ENCODE results near the gene ANKRD10.
A peak's percentile ranks its signal among the peaks of the same experiment; 100 is the strongest.

The ANKRD10 gene

DNA sequence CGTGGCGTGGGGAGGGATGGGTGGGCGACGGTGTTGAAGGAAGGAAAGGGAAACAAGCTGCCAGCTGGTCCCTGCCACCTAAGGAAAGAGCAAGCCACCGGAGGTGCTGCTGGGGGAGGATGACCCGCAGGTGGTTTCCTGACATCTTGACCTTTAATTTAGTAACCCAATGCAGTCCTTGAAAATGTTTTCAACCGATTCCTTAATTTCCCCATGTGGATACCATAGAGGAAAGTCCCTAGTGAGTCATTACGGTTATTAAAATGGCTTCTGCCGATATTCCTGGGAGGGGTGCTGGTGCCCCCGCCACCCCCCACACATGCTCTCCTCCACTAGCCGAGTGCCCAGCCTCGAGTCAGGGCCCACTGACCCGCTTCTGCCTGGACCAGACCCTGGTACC, 6.3 kb upstream of the ANKRD10 start:
- Histone ChIP-seq H3K4me1 (ENCODE audit: insufficient read depth, insufficient read length) (peaks cover 2% of the 10 kb centered on the region), H3K9me3 (ENCODE audit: insufficient read depth, low read length) (no peaks in the 10 kb centered on the region), H3K9ac (ENCODE audit: insufficient read length, low read depth) (no peak overlapping the region), H3K27me3 (ENCODE audit: insufficient read depth, insufficient read length) (no peaks in the 10 kb centered on the region), H3K4me3 (ENCODE audit: insufficient read length, low read depth) (no peak overlapping the region), H3K36me3 (ENCODE audit: insufficient read depth, insufficient read length, low read length) (no peaks in the 10 kb centered on the region)
- no peak for DNase-seq (ENCODE audit: low read depth, low spot score)
- no peak for TF ChIP-seq ZNF274 (IDR thresholded peaks at IDR 0.05; ENCODE audit: low read depth, low read length)
- TF ChIP-seq SUZ12 (IDR thresholded peaks at IDR 0.05; ENCODE audit: extremely low read depth, insufficient read depth, insufficient read length) = no peak
- TF ChIP-seq YY1 (IDR thresholded peaks at IDR 0.05; ENCODE audit: insufficient read depth, insufficient read length) = no peak

DNA sequence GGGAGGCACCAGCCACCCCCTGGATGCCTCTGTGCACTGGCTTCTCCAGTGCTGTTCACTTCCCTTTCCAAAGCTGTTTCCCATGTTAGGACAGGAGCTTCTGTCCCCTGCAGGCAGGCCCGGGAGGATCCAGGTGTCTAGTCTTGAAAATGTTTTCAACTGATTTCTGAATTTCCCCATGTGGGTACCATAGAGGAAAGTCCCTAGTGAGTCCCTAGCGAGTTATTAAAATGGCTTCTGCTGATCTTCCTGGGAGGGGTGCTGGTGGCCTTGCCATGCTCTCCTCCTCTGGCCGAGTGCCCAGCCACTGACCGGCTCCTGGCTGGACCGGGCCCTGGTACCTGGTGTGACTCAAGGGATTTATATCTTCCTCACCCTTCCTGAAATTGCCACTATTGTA, 5.2 kb upstream of the ANKRD10 start:
- no peak for DNase-seq (ENCODE audit: low read depth, low spot score)
- no peaks in the 10 kb centered on the region for H3K27me3 ChIP-seq (ENCODE audit: insufficient read depth, insufficient read length)
- no peaks in the 10 kb centered on the region for H3K36me3 ChIP-seq (ENCODE audit: insufficient read depth, insufficient read length, low read length)
- H3K4me3 ChIP-seq (ENCODE audit: insufficient read length, low read depth) = no peak overlapping the region
- H3K9ac ChIP-seq (ENCODE audit: insufficient read length, low read depth) = no peak overlapping the region
- peaks cover 2% of the 10 kb centered on the region for H3K4me1 ChIP-seq (ENCODE audit: insufficient read depth, insufficient read length)
- no peaks in the 10 kb centered on the region for H3K9me3 ChIP-seq (ENCODE audit: insufficient read depth, low read length)
- TF ChIP-seq YY1 (IDR thresholded peaks at IDR 0.05; ENCODE audit: insufficient read depth, insufficient read length) = no peak

DNA sequence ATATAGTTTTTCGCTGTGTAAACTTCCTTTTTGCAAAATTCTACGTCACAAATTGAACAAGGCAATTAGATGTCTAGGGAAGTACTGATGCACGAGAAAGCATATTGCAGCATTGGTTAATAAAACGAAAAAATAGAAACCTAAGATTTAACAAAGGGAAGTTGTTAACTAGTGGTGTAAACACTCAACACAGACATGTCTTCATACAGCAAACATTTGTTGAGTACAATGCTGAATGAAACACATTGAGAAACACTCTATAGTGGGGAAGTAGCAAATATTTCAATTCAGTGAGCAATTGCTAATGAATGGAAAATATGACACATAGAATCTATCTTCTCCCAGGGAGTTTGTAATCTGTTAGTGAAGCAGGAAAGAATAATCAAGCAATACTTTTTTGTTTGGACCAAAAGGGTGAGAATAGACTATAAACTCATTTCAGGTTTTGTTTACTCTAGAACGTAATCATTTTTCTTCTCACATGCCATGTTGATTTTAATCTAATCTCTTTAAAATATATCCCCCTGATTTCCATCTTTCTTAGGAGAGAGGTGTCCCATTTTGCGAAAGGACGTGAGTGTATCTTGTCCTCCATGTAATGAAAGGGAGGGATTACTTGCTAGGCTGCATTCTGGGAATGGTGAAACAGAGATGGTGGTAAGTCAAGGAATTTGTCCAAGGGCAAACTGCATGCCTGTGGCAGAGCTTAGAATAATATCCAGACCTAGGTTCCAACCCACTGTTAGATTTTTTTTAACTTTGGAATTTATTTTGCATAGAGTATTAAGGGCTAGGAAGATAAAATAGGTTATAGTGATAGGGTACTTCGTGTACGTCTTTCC, 1.7 kb upstream of the ANKRD10 start:
- TF ChIP-seq YY1 (IDR thresholded peaks at IDR 0.05; ENCODE audit: insufficient read depth, insufficient read length) (no peak), SUZ12 (IDR thresholded peaks at IDR 0.05; ENCODE audit: extremely low read depth, insufficient read depth, insufficient read length) (no peak), ZNF274 (IDR thresholded peaks at IDR 0.05; ENCODE audit: low read depth, low read length) (no peak)
- H3K4me1 ChIP-seq (ENCODE audit: insufficient read depth, insufficient read length) = peaks cover 2% of the 10 kb centered on the region
- DNase-seq (ENCODE audit: low read depth, low spot score) = no peak
- peak overlapping the region; percentile 45 for H3K9ac ChIP-seq (ENCODE audit: insufficient read length, low read depth)
- peak overlapping the region; percentile 70 for H3K4me3 ChIP-seq (ENCODE audit: insufficient read length, low read depth)
- H3K9me3 ChIP-seq (ENCODE audit: insufficient read depth, low read length) = no peaks in the 10 kb centered on the region
- H3K36me3 ChIP-seq (ENCODE audit: insufficient read depth, insufficient read length, low read length) = no peaks in the 10 kb centered on the region
- no peaks in the 10 kb centered on the region for H3K27me3 ChIP-seq (ENCODE audit: insufficient read depth, insufficient read length)

DNA sequence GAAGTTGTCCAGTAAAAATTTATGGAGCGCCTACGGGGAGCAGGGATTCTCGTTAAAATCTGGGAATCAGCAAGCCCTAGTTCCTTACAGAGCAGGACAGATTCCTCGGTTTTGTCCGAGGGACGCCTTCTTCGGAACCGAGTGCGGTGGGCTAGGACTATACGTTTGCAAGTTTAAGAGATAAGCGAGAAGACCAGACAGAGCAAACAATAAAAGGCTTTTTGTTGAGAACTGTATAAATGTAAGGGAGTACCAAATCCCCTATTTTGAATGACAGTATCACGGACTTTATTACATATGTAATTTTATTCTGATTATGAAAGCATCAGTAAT, 971 bp upstream of the ANKRD10 start:
- Histone ChIP-seq H3K9ac (ENCODE audit: insufficient read length, low read depth) (peak overlapping the region; percentile 95), H3K36me3 (ENCODE audit: insufficient read depth, insufficient read length, low read length) (peaks cover 3% of the 10 kb centered on the region), H3K4me1 (ENCODE audit: insufficient read depth, insufficient read length) (peaks cover 2% of the 10 kb centered on the region), H3K4me3 (ENCODE audit: insufficient read length, low read depth) (peak overlapping the region; percentile 70), H3K27me3 (ENCODE audit: insufficient read depth, insufficient read length) (no peaks in the 10 kb centered on the region), H3K9me3 (ENCODE audit: insufficient read depth, low read length) (no peaks in the 10 kb centered on the region)
- DNase-seq (ENCODE audit: low read depth, low spot score) = no peak
- no peak for TF ChIP-seq SUZ12 (IDR thresholded peaks at IDR 0.05; ENCODE audit: extremely low read depth, insufficient read depth, insufficient read length)
- no peak for TF ChIP-seq YY1 (IDR thresholded peaks at IDR 0.05; ENCODE audit: insufficient read depth, insufficient read length)
- no peak for TF ChIP-seq ZNF274 (IDR thresholded peaks at IDR 0.05; ENCODE audit: low read depth, low read length)

DNA sequence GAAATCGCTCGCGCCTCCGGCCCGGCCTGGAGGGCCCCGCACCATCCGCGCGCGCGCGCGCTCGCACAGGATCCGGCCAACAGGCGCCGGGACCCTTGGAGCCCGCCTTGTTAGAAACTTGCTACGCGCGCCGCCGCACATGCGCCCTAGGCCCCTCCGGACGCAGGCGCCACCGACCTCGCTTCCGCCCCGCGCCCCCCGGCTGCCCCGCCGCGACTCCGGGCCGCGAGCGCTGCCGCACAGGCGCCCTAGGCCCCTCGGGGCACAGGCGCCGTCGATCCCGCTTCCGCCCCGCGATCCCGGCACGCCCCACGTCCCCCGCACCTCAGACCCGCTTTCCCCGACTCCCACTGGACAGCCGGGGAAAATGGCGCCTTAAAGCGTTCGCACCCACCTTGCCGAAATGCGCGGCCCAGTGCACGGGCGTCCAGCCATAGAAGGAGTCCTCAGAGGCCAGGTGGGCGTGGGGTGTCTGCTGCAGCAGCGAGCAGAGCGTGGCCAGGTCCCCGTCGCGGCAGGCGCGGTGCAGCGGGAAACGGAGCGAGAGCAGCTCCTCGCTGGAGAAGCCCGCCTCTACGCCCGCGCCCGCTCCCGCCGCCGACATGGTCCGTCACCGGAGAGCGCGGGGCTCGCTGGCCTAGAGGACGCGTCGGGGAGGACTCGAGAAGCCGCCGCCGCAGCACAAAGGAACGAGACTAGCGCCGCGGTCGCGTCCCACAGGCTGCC, 375 bp downstream of the ANKRD10 start:
- Histone ChIP-seq H3K4me3 (ENCODE audit: insufficient read length, low read depth) (peak overlapping the region; percentile 97), H3K27me3 (ENCODE audit: insufficient read depth, insufficient read length) (no peaks in the 10 kb centered on the region), H3K9ac (ENCODE audit: insufficient read length, low read depth) (peak overlapping the region; percentile 100), H3K36me3 (ENCODE audit: insufficient read depth, insufficient read length, low read length) (peaks cover 17% of the 10 kb centered on the region), H3K4me1 (ENCODE audit: insufficient read depth, insufficient read length) (peaks cover 2% of the 10 kb centered on the region), H3K9me3 (ENCODE audit: insufficient read depth, low read length) (no peaks in the 10 kb centered on the region)
- peak; percentile 35 for DNase-seq (ENCODE audit: low read depth, low spot score)
- TF ChIP-seq YY1 (IDR thresholded peaks at IDR 0.05; ENCODE audit: insufficient read depth, insufficient read length) = no peak
- no peak for TF ChIP-seq ZNF274 (IDR thresholded peaks at IDR 0.05; ENCODE audit: low read depth, low read length)
- TF ChIP-seq SUZ12 (IDR thresholded peaks at IDR 0.05; ENCODE audit: extremely low read depth, insufficient read depth, insufficient read length) = no peak

DNA sequence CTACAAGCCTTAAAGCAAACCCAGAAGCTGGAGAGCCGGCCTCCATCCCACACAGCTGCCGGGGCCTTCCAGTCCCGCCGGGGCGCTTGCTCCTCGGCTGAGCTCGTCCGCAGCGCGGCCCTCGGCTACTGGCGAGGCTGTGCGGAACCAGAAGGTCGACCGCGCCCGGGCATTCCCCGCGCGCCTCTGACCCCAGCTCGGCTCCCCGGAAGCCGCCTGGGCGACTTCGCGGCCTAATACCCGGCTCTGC, 863 bp downstream of the ANKRD10 start:
- TF ChIP-seq ZNF274 (IDR thresholded peaks at IDR 0.05; ENCODE audit: low read depth, low read length) = no peak
- peak overlapping the region; percentile 100 for H3K9ac ChIP-seq (ENCODE audit: insufficient read length, low read depth)
- H3K36me3 ChIP-seq (ENCODE audit: insufficient read depth, insufficient read length, low read length) = peaks cover 21% of the 10 kb centered on the region
- no peak for DNase-seq (ENCODE audit: low read depth, low spot score)
- H3K27me3 ChIP-seq (ENCODE audit: insufficient read depth, insufficient read length) = no peaks in the 10 kb centered on the region
- H3K4me1 ChIP-seq (ENCODE audit: insufficient read depth, insufficient read length) = peaks cover 3% of the 10 kb centered on the region
- peak overlapping the region; percentile 97 for H3K4me3 ChIP-seq (ENCODE audit: insufficient read length, low read depth)
- H3K9me3 ChIP-seq (ENCODE audit: insufficient read depth, low read length) = no peaks in the 10 kb centered on the region

DNA sequence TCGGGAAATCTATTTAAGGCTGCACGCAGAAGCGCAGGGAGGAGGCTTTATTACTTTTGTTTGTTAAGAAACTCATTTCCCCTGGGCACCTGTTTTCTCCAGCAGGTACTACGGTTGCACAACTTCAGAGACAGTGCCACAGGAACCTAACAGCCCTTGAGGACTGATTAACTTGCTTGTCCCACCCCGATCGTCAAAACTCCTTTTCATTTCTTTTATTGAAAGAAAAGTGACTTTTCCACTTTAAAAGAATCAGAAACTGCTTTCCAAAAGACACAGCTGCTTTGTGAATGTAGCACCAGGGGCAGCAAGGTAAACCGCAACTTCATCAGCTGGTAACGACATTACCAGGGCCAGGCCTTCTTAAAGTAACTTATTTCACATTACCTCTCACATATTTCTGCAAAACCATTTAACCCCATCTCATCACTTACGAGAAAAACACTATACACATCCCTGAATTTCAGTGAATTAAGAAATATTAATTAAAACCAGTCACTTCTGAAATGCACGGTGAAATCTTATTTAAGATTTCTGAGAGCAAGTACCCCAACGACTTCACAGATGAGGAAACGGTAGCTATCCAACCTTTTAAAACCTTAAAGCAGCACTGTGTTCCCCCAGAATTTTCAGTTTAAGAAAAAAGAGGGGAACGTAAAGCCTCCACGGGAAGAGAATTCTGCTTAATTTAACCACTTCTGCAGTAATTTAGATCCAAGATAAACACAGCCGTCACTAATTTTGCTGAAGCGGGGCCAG, 1.4 kb downstream of the ANKRD10 start:
- Histone ChIP-seq H3K27me3 (ENCODE audit: insufficient read depth, insufficient read length) (no peaks in the 10 kb centered on the region), H3K4me3 (ENCODE audit: insufficient read length, low read depth) (peak overlapping the region; percentile 97), H3K4me1 (ENCODE audit: insufficient read depth, insufficient read length) (peaks cover 3% of the 10 kb centered on the region), H3K36me3 (ENCODE audit: insufficient read depth, insufficient read length, low read length) (peaks cover 24% of the 10 kb centered on the region), H3K9ac (ENCODE audit: insufficient read length, low read depth) (peak overlapping the region; percentile 100), H3K9me3 (ENCODE audit: insufficient read depth, low read length) (no peaks in the 10 kb centered on the region)
- DNase-seq (ENCODE audit: low read depth, low spot score) = no peak
- TF ChIP-seq SUZ12 (IDR thresholded peaks at IDR 0.05; ENCODE audit: extremely low read depth, insufficient read depth, insufficient read length) (no peak), YY1 (IDR thresholded peaks at IDR 0.05; ENCODE audit: insufficient read depth, insufficient read length) (no peak), ZNF274 (IDR thresholded peaks at IDR 0.05; ENCODE audit: low read depth, low read length) (no peak)

Measured in NT2/D1 (cell line).